Vagina (tissue), 2 donors: ENCODE results near the gene INO80D.

ENCODE experiments used
- CTCF ChIP-seq, 3 experiments: fragments of 450-650 bp in 2 of 3; fragments of 200-600 bp in 1 of 3; sonication (generic) in 1 of 3; IDR thresholded peaks; one replicate each; pipeline ENCODE4 v1.5.1; 2017 to 2019; ENCODE audit warnings: antibody characterized with exemption in 3 of 3, mild to moderate bottlenecking in 2 of 3, moderate library complexity in 2 of 3
- POLR2A ChIP-seq, 2 donors: fragments of 450-650 bp; IDR thresholded peaks; one replicate each; pipeline ENCODE4 v1.6.1; 2017; ENCODE audit warnings: antibody characterized with exemption in 2 of 2, mild to moderate bottlenecking in 2 of 2, moderate library complexity in 2 of 2
- POLR2AphosphoS5 ChIP-seq, 2 donors: sonication (generic); formaldehyde crosslinking; IDR thresholded peaks; one replicate each; pipeline ENCODE4 v1.9.0; 2017; ENCODE audit warnings: antibody characterized with exemption in 2 of 2, mild to moderate bottlenecking in 2 of 2, low read depth in 1 of 2; ENCODE audit not compliant: insufficient read depth in 1 of 2

GRCh38 chr2:205954707-205955106 lies 131.3 kb downstream of the INO80D start:
- TF ChIP-seq CTCF (IDR thresholded peaks at IDR 0.05), result no peak
- no peak for TF ChIP-seq POLR2AphosphoS5 (IDR thresholded peaks at IDR 0.05; ENCODE audit: insufficient read depth in 1 of 2, low read depth in 1 of 2)
- TF ChIP-seq POLR2A (IDR thresholded peaks at IDR 0.05), result no peak
